ENCODE data around the gene MPI.
A peak's percentile ranks its signal among the peaks of the same experiment; 100 is the strongest.

Gene MPI

DNA sequence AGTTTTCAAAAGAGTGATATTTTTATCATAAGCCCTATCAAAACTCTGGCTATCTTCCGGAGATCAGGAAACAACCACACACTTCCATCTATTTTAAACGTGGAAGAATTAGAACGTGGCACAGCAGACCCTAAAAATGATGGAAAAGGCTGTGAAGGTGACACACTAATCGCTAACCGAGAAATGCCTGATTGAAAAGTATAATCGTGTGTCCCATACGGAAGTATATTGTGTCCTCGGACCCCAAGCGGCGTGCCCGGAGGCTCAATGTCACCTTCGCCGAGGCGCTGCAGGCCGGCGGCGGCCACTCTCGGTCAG is 47.4 kb downstream of the MPI start:
- peak; percentile 19 for DNase-seq

DNA sequence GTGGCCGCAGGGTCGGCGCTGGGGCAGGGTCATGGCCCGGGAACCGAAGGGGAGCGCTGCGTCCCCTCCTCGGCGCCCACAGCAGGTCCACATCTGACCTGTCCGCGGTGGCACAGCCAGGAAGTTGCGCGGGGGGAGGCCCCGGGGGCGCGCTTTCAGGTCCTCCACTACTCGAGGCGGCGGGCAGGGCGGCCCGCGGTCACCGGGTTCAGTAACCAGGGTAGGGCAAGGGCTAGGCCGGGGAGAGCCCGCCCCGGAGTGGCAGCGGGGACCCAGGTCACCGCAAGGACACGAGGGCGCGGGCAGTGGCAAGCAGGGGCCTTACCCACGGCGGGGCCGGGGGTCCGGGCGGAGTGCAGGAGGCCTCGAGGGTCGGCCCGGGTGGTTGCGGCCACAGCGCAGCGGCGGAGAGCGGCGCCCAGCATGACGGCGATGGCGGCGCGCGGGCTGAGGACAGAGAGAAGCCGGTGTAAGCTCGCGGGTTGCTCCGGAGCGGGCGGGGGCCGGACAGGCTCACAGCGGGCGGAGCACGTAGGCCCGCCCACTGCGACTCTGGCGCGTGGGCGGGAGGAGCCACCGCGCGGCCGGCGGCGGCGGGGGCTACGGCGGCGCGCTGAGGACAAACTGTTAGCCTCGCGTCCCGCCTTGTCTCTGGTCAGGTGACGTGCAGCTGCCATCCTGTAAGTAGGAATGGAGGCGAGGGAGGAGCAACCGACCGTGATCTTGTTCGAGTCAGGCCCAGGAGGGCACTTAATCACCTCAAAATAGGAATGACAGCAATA is 47.9 kb downstream of the MPI start, which contains the start of gene COX5A:
Gene COX5A (minus strand): TSS at position 484 of the 782 bp plus-strand sequence. CDS start 59 bp downstream, at position 425.
- peak; percentile 92 for DNase-seq

- DNase-seq = peak; percentile 29
These were observed 60.5 kb downstream of the MPI start for GRCh38 chr15:74950078-74950908.

- no peak for DNase-seq
These were observed 61.2 kb downstream of the MPI start for GRCh38 chr15:74951006-74951405.

All from NCI-H526 treated with DMSO at 0.1 percent for 48 hours (cell line).